SH-SY5Y (cell line): ENCODE measurements around the gene PLEKHA5.

Experiments
- GATA2 ChIP-seq: IDR thresholded peaks from 2 replicates; pipeline ENCODE4 v1.6.1; 2011; ENCODE audit warnings: mild to moderate bottlenecking, low read depth, low read length
- GATA3 ChIP-seq: IDR thresholded peaks from 2 replicates; pipeline ENCODE4 v1.6.1; 2011; ENCODE audit warnings: low read depth, mild to moderate bottlenecking, low read length, moderate library complexity

DNA sequence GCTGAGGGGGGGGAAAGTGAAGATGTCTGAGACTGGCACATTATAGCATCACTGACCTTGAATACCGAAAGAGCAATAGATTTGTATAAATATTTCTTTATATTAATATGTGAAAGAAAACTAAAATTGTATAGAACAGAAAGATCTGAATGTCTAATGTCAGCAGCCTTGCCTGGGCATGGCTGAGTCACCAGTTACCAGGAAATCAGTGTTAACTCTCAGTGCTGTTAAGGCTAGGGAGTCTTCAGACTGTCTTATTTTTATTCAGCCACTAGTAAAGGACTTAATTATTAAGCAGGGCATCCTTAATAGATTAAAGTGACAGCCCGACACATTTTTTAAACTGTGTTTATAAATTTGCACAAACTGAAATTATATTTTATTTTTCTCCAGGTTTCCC lies 186.9 kb downstream of the PLEKHA5 start:
- TF ChIP-seq GATA3 (no peak), GATA2 (no peak)
